Measurements from ENCODE around the gene MSANTD7.
"Not testable (repeated sequence)": the region's sequence is repeated elsewhere in the genome, so short reads cannot be mapped to it uniquely, and the experiment has no call there.

The MSANTD7 gene

DNA sequence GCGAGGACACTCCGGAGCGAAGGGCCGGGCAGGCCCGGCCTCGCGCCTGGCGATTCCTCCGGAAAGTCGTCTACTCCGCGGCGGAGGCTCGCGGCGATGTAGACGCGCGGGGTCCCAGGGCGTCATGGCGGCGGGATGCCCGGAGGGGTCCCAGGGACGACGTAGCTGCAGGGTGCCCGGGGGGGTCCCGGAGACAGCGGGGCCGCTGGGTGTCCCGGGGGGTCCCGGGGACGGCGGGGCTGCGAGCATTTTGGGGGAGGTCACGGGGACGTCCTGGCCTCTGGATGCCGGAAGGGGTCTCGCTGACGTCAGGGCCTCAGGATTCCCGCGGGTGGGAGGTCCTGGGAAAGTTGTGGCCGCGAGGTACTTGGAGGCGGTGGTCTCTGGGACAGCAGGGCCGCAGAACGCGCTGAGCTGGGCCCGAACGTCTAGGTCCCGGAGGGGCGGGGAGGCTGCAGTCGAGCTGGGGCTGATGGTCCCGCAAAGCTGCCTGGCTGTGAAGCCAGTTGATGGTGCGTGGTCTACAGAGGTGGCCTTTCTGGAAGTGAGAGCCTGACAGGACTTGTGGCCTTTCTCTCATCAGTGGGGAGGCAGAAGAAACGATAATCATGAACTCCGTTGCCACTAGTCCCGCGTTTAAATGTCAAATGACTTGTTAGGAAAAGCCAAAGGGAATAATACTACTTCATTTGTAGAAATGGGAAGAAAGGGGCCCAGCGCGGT lies 637 bp downstream of the MSANTD7 start:
- DNase-seq, result no peak

DNA sequence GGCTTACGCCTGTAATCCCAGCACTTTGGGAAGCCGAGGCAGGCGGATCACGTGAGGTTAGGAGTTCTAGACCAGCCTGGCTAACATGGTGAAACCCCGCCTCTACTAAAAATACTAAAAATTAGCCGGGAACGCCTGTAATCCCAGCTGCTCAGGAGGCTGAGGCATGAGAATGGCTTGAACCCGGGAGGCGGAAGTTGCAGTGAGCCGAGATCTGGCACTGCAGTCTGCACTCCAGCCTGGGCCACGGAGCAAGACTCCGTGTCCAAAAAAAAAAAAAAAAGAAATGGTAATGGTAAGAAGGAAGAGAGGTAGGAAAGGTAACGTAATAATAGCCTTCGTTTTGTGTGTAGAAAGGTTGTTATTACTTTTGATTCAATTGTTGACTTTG lies 1.2 kb downstream of the MSANTD7 start:
- no peak for DNase-seq

DNA sequence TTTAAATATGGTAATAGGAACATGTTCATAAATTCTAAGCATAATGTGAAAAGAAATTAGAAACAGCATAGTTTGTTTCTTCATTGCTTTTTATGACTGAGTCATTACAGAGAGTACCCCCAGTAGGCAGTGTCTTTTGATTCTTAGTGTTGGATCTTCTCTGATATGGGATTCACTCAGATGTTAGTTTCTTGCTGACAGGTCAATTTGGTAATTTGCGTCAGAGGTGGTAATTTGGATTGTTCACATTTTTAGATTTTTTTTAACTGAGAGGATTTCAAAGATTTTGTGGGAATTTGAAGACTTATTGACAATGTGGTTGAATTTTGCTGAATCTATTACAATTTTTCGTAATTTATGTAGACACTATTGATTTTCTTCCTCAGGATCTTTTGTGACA lies 2.1 kb downstream of the MSANTD7 start:
- no peak for DNase-seq

DNA sequence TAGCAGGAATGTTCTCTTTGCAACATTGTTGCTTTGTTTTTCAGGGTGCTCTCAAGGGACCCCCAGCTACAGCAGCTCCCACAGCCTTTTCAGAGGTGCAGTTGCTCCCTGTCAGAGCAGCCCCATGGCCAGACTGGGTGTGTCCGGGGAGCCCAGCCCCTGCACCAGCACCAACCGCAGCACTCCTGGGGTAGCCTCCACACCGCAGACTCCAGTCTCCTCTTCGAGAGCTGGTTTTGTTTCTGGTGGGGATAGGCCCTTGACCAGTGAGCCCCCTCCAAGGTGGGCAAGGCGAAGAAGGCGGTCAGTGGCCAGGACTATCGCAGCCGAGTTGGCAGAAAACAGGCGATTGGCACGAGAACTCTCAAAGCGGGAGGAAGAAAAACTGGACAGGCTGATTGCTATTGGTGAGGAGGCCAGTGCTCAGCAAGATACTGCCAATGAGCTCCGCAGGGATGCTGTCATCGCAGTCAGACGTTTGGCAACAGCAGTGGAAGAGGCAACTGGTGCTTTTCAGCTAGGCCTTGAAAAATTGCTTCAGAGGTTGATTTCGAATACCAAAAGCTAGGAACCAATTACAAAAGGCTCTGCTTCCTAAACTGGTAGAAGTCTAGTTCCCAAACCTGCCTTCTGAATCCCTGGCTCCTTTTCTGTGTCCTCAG lies 5.4 kb downstream of the MSANTD7 start:
- DNase-seq, result no peak

DNA sequence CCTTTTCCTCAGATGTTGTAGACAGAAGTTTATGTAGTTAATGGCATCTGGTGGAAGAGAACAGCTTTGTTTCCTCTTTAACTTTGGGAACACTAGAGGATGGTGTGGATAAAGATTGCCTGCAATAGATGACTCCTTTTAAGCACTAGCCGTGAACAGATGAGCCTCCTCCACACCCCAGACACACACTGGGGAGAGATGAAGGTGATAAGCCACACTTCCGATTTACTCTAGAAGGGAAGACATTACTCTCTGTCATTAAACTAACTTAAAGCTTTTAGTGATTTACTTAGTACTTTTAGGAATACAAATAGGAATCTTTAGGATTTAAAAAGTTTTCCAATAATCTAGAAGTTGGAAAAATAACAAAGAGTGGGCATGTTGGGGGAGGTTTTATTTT lies 6.8 kb downstream of the MSANTD7 start:
- no peak for DNase-seq

DNA sequence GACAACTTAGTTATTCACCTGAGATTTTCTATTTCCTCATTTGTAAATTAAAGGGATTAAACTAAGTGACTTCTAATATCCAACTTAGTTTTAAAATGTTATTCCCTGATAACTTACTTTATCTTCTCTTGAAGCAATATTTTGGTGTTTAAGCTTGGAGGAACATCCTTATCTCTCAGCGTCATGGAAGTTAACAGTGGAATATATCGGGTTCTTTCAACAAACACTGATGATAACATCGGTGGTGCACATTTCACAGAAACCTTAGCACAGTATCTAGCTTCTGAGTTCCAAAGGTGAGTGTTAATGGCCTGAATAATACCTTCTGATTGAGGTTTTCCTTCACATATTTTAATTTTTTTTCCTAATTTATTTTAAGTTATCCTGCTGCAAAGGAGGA lies 14.1 kb downstream of the MSANTD7 start:
- no peak for DNase-seq

DNA sequence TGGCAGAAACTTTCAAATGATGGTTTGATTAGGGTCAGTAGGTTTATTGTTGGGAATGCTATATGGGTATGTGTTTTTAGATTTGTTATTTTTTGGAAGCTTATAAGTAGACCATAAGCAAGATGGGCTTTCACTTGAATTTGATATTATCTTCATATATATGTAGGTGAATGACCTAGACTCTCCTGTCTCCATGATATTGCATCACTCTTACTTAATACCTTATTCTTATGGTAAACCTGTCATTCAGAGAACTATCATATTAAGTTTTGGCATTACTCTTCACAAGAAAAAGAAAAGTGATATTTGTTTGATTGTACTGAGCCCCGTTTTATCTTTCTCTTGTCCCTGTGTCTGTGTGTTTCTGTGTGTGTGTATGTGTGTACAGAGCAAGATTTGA lies 17.3 kb downstream of the MSANTD7 start:
- DNase-seq, result no peak

DNA sequence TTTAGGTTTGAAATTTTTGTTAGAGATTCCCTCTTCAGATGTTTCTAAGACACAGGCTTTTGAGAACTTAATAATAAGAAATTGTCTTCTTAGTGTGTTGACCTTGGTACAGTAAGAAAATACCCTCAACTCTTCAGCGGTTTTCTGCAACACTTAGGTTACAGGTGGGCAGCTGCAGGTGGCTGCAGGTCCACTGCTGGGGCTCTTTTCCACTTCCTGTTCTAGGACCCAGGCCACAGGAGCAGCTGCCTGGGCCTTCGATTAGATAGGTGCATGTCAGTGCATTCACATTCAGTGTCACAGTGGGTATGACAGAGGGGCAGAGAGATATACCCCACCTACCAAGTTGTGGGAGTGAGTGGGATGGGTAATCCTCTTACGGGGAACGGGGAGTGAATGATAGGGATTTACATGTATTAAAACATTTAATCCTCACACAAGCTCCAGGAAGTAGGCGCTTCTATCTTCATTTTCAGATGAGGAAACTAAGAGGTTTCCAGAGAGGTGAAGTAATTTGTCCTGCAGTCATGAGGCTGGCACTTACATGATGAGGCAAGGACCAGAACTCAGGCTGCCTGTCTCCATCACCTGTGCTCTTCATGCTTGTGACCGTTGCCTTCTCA lies 20.3 kb downstream of the MSANTD7 start:
- DNase-seq, result no peak

DNA sequence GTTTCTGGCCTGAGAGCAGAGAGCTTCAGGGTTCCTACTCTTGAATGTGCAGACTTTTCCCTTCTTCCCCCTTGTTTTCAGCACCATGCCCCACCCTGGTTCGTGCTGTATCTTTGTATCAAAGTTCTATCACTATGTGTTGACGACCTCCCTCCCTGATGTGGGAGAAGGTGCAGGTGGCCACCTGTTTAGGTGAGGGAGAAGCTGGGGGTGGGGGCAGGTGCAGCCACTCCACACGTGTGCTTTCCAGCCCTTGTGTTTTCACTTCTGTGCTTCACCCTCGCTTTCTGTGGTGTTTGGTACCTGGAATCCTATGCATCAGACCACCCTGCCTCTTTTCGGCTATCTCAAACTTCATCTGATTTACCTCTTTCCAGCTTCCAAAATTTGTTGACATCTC lies 20.9 kb downstream of the MSANTD7 start:
- DNase-seq, result no peak

DNA sequence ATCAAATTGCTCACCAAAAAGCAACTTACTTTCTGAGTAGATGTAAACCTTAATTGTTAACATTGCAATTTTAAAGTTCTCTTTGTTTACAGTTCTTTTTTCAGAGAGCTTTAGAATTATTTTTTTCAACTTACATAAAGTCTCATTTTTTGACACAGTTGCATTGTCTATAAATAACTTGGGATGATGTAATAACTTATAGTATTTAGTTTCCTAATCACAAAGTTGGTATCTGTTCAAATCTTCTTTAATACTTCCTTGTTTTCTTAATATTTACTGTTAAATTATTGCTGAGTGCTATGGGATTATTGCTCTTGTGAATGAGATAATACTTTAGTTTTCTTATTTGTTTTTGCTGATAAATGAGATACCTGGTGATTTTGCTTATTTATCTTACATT lies 21.7 kb downstream of the MSANTD7 start:
- DNase-seq, result no peak

DNA sequence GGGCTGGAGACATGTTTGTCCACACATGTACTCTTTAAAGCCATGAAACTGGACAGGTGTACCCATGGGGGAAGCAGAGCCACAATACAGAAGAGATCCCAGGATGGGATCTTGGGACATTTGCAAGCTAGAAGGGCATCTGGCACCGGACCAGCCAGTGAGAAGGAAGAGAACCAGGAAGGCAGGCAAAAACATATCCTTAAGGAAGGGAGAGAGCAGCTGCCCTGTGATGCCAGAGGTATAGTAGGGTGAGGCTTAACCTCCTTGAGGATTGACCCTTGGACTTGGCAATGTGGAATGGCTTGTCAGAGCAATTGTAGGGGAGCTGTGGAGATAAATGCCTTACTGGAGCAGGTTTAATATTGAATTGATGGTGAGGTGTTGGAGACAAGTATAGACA lies 22.7 kb downstream of the MSANTD7 start:
- no peak for DNase-seq

DNA sequence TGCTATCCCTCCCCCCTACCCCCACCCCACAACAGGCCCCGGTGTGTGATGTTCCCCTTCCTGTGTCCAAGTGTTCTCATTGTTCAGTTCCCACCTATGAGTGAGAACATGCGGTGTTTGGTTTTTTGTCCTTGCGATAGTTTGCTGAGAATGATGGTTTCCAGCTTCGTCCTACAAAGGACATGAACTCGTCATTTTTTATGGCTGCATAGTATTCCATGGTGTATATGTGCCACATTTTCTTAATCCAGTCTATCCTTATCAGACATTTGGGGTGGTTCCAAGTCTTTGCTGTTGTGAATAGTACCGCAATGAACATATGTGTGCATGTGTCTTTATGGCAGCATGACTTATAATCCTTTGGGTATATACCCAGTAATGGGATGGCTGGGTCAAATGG lies 26.4 kb downstream of the MSANTD7 start:
- not testable (repeated sequence) for DNase-seq

DNA sequence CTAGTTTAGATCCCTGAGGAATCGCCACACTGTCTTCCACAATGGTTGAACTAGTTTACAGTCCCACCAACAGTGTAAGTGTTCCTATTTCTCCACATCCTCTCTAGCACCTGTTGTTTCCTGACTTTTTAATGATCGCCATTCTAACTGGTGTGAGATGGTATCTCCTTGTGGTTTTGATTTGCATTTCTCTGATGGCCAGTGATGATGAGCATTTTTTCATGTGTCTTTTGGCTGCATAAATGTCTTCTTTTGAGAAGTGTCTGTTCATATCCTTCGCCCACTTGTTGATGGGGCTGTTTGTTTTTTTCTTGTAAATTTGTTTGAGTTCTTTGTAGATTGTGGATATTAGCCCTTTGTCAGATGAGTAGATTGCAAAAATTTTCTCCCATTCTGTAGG lies 26.8 kb downstream of the MSANTD7 start:
- not testable (repeated sequence) for DNase-seq

DNA sequence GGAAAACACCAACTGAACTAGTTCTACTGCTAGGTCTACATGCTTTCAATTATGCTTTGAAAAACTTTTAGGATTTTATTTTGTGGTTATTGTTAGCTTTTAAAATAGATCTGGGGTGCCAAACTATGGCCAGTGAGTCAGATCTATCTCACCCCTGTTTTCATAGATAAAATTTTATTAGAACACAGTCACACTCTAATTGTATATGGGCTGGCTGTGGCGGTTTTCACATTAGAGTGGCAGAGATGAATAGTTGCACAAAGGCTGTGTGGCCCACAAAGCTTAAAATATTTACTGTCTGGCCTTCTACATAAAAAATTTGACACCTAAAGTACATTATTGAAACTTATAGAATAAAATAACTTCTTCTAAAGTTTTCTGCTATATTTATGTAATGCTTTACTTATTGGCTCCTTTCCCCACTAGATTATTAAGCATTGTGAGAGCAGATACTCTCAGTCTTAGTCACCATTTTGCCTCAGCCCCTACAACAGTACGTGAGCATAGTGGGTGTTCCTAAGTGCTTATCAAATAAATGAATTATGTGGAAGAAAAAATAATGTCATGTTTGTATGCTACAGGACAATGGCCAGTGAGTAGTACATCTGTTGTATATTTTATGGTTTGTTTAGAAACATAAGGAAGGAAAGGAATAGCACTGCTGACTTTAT lies 35.1 kb downstream of the MSANTD7 start:
- DNase-seq, result no peak

DNA sequence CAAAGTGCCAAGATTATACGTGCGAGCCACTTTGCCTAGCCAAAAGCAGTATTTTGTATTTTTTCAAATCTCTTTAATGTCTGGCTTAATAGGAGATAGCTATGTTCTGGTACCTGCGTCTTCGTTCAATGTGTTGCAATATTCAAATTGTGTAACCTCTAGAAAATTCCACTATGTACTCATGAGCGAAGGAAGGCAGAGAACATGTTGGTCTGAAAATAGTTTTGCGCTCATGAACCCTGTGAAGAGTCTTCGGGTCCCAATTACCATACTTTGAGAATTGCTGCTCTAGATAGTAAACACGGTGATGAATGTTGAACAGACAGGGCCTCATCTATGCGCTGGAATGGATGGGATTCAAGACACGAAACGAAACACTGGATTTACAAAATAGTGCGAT lies 37.8 kb downstream of the MSANTD7 start:
- no peak for DNase-seq

DNA sequence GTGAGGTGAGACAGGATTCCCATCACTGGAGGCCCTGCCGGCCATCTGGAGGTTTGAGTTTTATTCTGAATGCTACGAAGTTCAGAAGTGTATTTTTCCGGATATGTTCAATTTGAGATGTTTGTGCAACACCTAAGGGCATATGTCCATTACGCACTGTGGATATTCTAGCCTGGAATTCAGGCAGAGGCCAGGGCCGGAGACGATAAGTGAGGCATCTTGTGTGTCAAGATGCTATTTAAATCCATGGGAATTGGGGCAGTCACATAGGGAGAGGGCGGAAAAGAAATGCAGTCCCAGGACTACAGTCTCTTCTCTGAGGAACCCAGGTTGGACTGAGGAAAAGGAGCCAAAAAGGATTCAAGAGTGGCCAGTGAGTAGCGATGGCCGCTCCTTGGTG lies 38.7 kb downstream of the MSANTD7 start:
- DNase-seq, result no peak

DNA sequence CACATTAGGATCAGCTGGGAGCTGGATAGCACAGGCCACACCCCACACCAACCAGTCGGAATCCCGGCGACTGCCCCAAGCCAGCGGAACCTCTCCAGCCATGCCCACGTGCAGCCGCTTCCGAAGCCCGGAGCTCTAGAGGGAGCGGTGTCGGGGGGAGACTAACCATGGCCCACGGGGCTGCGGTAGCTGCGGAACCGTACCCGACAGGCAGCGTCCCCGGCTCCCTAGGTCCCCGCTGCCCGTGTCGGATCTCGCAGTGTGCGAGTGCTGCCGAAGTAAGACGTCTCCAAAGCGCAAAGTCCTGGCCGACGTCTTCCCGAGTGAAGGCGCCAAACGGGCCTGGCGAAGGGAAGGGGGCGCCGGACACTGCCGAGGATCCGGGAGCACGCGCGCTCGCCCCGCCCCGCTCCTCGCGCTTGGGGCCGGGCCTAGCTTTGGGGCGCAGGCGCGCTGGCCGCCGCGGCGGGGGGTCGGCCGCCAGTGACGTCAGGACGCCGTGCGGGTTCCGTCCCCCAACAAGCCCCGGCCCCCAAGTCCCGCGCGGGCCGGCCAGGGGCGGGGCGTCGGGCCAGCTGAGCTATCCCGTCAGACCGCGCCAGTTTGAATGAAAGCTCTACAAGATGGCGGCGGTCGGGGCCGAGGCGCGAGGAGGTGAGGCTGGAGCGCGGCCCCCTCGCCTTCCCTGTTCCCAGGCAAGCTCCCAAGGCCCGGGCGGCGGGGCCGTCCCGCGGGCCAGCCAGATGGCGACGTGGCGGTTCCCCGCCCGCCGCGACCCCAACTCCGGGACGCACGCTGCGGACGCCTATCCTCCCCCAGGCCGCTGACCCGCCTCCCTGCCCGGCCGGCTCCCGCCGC lies 40.4 kb downstream of the MSANTD7 start, which contains the start of gene SUV39H2:
TSS of gene SUV39H2 (plus strand) at position 601 of the 858 bp plus-strand sequence. CDS start at position 624, 23 bp downstream.
- peak; percentile 84 for DNase-seq

DNA sequence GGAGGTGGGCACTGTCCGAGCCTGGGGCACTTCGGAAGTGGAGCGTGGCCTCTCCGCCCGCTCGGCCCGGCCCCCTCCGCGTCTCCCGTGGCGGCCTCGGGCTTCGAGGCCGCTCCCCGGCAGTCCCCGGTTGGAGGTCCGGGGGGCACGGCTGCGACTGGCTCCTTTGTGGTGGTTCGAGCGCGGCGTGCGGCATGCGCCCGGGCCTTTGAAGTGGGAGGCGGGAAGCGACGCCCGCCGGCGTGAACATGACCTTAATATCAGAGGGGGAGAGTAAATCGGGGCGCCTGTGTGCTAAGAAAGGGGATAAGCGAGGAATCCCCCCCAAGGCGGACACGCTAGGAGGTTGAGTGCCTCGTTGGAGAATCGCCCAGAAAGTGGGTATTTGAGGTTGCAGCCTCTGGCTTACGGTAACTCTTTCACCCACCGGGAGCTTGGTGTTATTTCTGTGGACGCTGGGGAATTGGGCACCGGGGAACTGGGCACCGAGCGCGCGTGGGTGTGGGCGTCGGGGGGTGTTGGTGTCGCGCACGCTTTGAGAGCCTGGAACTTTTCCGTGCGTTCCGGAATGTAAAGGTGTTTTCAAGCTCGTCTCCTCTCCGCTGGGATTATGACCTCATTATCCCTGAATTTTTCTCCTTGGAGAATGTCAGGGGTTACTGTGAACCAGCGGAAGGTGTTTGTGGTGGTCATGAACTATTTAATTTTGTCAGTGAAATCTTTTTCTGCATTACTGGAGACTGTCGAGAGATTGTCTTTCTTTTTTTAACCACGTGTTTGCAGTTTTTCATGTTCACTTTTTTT lies 41.2 kb downstream of the MSANTD7 start:
- no peak for DNase-seq

DNA sequence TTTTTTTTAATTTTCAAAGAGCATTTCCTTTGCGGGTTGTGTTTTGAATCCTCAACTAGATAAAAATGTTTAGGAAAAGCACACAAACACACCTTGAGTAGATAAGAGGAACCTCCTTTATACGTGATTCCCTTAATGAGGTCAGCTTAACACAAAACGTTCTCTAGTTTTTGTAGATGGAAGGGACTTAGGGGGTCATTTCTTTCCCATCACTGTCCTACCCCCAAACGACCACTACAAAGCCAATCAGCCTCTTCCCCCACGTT lies 41.8 kb downstream of the MSANTD7 start:
- no peak for DNase-seq

DNA sequence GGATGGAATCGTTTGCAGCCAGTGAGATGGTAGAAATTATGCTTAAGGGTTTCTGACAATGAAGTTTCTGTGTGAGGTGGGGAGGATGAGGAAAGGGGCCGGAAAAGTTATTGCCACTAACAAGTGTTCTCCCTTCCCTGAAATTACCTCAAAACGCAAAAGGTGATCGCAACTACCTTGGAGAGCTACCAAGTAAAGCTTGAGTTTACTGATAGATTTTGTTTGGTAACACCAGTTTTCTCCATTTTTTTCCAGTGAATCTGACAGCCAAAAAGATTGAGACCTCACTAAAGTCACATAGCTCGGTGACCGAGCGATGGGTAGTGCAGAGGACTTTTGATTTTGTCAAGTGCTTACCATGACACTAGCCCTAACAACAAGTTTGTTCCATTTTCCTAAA lies 42.1 kb downstream of the MSANTD7 start:
- DNase-seq, result no peak

DNA sequence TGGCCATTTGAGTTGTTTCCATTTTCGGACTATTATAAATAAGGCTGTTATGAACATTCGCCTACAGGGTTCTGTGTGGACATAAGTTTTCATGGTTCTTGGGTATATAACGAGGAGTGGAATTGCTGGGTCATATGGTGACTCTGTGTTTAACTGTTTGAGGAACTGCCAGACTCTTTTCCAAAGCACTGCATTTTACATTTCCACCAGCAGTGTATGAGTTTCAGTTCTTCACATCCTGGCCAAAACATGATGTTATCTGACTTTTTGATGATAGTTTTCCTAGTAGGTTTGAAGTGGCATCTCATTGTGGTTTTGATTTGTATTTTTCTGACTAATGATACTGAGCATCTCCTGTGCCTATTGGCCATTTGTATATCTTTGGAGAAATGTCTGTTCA lies 46.0 kb downstream of the MSANTD7 start:
- no peak for DNase-seq

Data from NCI-H446 treated with DMSO at 0.1 percent for 48 hours (cell line).